ENCODE measurements around the gene PCK1.

PCK1 gene

DNA sequence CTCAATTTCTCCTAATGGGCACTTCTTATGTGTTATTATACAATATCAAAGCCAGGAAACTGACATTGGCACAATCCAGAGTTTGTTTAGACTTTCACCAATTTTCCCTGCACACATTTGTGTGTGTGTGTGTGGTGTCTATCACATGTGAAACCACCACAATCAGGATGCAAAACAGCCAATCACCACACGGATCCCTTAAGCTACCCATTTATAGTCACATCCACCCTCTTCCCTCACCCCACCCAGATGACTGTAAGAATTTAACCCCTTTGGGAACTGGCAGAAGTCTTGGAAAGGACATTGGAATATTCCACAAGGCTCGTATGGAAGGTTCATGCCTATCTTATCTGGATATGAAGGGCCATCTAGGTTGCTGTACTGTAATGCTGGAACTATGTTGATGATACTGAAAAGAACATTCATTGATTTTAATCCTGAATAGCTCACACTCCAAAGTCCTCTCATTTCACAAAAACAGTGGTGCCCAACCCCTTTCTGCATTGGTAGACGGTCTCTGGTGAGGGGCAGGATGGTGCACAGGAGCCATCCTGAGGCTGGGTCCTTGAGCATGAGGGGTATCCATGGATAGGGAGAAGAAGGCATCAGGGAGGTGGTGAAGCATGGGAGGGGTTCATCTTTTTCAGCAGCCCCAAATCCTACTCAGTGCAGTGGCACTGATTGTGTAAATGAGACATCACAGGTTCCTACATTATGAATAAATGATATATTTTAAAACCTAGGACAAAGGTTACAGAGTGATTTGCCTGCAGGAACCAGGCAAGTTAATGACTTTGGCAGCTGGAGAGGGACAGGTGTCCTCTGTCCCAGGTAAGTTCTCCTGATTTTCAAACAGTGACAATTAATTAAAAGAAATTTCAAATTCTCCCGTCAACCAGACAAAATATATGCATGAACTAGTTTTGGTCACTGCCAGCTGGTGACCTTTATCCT lies 23.9 kb upstream of the PCK1 start:
- no peak for DNase-seq

- DNase-seq, result no peak
Observed at GRCh38 chr20:57537822-57538221, 23.1 kb upstream of the PCK1 start.

DNA sequence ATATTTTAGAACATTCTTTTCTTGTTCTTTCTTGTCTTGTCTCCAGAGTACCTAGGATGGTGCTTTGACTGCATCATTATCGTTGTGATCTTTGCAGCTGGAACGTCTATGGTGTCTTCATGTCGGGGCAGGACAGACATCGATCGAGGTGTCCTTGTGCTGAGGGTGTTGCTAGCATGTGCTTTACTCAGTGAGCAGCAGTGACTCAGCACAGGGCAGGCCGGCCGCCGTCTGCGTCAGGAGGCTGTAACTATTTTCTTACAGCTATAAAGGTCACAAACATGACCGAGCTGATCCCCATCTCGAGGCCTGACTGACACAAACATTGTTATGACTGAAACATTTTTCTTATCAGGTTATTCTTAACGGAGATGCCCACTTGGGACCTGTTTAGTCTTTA lies 21.0 kb upstream of the PCK1 start:
- no peak for DNase-seq

DNA sequence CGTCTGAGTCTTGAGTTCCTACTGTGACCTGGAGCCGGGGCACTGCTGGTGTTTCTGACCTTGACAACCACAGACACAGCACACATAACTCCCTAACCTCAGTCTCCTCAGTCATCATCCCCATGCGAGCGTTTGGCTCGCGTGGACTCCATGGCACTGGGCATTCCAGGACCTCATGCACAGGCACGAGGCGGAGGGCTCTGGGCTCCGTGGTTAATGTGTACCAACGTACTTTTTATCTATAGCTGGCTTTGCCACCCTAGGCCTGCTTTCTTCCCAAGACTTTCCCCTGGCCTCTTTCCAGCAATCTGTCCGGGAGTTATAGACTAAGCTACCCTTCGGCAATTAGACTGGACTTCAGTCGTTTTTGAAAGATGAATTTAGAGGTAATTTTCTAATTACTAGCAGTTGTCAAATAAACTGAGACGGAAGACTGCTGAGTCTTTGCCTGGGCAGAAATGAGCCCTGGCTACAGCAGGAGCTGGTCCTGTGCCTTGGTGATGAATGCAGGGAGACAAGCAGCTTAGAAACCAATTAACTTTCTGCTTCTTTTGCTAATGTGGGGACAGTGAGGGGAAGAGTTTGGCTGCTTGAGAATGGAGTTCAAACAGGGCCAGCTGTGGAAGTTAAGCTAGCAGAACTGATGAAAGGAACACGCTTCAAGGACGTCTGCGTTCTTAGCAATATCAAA lies 19.9 kb upstream of the PCK1 start:
- no peak for DNase-seq

GRCh38 chr20:57543754-57544153 lies 17.2 kb upstream of the PCK1 start:
- no peak for DNase-seq

DNA sequence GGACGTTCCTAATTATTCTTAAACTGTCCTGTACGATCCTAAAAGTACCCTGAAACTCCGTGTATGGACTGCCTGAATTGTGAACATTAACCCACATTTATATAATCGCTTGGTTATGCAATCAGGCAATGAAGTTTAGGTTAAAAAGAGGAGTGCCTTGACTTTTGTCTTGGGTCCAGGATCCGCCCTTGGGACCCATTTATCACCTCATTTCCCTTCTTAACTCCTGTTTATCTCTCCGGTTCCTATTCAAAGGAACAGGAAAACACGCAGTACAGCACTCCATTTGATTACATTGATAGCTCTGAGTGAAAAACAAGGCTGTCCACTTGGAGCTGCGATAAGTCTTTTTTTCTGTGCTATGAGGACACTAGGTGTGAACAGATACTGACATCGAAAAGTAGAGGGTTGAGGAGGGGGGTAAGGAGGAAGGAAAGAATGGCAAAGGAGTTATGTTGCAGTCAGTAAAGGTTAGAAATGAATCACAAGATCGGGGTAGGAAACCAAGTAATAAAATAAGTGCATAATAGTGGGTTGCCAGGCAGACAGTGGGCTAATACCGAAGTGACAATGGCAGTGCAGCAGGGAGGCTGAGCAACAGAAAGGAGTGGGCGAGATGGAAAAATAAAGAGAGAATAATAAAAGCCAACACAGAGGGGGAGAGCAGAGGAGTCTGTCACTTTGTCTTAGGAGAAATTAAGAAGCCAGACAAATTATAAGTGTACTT lies 15.9 kb upstream of the PCK1 start:
- no peak for DNase-seq

DNA sequence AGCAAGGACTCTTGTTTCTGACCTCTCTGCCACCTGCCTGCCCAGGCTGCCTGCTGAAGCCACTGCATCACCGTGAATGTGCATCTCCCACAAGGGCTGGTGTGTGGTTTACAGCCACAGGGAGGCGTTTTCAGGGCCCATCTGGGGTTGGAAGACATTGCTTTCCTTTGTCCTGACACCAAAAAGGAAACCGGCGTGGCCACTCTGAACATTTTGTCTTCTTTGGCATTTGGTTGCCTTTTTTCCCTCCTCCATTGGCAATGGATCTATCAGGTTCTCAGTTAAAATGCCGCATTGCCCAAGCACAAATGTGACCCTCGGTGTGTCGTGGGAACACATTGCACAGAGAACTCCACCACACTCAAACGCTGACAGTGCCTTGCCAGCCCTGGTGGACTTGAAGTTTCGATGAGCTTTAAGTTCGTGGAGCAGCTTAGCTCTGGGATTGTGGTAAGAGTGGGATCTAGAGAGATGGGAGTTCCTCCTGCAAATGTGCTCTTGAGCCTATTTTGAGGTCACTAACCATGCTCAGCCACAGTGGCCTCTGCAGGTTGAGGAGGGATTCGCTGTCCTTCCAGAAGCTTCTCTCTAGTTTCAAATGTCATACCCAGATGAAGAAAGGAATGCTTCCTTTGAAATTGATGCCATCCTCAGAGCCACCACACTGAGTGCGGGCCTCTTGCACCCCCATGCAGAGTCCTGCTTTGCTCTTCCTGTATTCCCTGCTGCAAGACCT lies 14.8 kb upstream of the PCK1 start:
- no peak for DNase-seq

DNA sequence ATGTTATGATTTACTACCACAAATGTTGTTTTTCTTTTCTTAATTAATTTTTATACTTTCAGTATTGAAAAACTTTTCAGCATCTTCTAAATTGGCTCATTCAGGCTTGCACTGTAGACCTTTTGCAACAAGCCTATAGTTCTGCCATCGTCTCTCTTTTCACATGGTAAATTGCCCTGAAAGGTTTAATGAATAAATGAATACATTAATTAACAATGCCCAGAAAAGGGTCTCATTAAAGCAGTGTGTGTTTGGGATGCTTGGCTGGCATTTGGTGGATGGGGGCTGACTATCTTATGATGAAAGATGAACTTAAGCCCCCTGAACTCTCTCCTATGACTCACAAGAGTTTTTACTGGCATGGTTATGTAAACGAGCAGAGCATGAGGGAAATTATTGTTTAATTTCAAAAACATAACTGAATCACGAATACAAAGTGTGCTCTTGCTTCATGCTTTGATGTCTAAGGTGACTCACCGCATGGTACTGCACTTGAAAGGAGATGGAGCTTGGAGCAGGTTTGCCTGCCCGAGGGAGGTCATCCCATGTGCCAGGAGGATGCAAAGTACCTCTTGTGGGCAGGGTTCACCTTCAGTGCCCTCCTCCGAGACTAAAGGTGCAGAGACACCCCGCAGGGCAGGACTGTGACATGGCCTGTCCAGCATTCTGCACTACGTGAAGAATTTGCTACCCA lies 13.8 kb upstream of the PCK1 start:
- DNase-seq, result no peak

- DNase-seq, result no peak
Observed at GRCh38 chr20:57548177-57549058, 12.5 kb upstream of the PCK1 start.

GRCh38 chr20:57552471-57552870 lies 8.4 kb upstream of the PCK1 start:
- no peak for DNase-seq

DNA sequence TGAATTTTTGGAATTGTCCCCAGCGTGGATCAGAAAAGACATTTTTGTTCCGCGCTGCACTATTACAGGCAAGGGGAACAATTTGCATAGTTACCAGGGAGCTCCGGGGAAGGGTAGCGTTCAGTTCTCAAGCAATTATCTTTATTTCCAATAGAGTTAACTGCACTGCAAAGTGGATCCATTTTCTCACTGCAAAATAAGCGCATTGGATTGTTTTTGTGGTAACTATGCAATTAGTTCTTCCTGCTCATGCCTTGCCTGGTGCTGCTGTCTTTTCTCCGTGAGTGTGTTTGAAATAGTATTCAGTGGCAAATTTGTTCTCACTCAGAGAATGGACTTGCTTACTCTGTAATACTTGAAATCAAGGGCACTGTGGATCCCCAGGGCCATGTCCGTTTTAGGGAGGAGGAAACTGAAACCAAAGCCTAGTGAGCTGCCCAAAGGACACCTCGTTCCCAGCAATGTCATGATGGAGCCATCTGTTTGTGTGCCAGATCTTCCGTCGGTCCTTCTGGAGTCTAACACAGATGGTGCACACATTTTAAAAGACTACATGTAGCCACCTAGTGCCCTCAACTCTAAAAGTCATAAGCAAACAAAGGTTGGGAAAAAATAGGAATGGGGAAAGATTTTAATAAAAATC lies 7.4 kb upstream of the PCK1 start:
- no peak for DNase-seq

DNA sequence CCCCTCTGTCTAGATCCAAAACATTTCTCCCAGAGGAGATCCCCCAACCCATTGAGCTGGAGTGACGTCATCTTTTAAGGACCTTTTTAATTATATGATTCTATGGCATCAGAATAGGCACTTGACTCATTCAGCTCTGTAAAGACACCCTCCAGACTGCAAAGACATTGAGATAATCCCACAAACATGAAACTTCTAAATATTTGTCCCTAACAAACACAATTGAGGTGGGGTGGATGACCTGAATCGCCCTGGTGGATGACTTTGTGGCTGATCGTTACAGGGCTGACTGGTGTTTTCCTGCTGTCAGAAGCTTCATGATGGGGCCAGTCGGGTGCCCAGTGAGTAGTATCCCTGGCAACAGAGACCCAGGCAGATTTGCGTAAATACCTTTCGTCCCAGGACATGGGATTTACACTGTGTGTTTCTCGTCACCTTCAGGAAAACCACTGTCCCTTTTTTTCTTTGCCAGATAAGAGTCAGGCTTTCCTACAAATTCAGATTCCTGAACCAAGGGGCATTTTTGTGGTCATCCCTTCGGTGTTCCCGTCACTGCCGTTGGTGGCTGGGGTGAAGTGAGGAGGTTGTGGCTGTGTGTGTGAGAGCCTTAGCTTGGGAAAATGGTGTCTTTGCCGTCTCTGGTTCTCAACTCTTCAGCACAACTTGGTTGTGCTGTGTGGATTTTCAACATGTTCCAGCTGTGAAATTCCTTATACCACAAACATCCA lies 5.3 kb upstream of the PCK1 start:
- no peak for DNase-seq

DNA sequence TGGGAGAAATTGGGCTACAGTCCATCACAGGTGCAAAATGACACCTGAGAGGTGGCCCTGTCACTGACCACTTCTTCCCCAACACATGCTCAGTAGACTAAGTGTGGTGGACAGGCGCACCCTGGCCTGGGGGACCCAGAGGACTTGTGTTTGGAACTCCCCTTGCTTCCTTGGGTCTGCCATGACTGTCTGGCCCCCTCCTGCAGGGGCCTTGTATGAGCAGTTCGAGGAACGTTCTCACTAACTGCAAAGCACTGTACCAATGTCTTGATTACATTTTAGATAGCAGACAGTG lies 4.0 kb upstream of the PCK1 start:
- DNase-seq, result no peak

- DNase-seq, result no peak
Observed at GRCh38 chr20:57557926-57558613, 2.8 kb upstream of the PCK1 start.

DNA sequence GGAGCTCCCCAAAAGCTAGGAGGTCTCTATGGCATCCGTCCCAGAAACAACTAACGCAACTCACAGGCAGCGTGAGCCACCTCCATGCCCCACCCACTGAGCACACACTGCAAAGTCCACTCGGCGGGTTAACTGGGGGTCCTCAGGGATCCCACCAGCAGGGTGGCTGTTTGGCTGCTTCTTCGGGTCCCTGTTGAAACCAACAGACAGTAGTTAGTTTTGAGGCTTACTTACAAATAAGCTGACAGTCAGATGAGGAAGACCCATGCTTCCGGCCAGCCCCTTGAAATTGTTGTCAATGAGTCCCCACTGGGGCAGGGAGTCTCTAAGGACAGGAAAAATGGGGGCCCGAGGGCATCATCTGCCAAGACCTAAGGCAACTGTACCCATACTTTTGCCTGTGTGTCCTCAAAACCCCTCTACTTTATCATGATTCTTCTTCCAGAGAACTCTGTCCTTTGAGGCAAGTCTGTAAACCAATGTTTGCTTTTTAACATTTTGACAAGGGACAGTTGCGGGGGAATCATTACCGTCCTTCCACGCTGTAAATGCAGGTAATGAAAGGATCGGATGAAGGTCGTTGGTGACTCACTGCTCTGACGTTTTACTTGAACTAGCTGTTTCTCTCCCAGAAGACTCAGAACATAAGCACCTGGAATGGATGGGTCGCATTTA lies 2.2 kb upstream of the PCK1 start:
- no peak for DNase-seq

GRCh38 chr20:57559289-57559634 lies 1.6 kb upstream of the PCK1 start:
- DNase-seq, result no peak

GRCh38 chr20:57559658-57560553 lies 1.0 kb upstream of the PCK1 start:
- no peak for DNase-seq

All from bone marrow (tissue), 2 donors.